ENCODE measurements around the gene SMYD1.

DNA sequence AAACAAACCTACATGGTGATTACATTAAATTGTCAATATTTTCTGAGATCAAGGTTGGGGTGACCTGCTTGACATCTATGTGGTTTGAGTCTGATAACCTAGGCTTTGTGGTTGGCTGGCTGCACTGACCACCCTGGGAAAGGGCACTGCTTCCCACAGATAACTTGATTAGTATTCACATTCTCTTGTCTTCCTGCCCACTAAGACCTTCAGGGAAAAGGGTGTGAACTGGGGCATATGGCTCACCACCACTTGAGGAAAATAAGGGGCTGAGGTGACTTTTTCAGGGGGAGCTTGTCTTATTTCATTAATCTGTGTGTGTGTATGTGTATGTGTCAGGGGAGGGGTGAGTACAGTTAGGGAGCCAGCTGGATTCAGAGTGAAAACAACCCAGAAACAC, 1.5 kb downstream of the SMYD1 start:
- TF ChIP-seq CTCF (IDR thresholded peaks at IDR 0.05; ENCODE audit: poor library complexity, severe bottlenecking) (no peak), EZH2 (IDR thresholded peaks at IDR 0.05; ENCODE audit: borderline replicate concordance, insufficient read depth, low read length, poor library complexity, severe bottlenecking) (no peak), POLR2AphosphoS5 (IDR thresholded peaks at IDR 0.05) (no peak), REST (IDR thresholded peaks at IDR 0.05; ENCODE audit: borderline replicate concordance) (no peak)

Measured in neural cell (in vitro differentiated cells).